Chondrocyte (in vitro differentiated cells): ENCODE data around the gene TBC1D5. TPM values are rescaled to one million over a fixed set of nuclear protein-coding genes. Genes with fewer than 3 reads are reported as not detected.

ENCODE experiments used
- DNase-seq: peaks from one replicate; pipeline ENCODE4 v3.0.0; 2021; ENCODE audit warnings: mixed read lengths, low spot score
- H3K27ac Mint-ChIP-seq: one replicate; pipeline ENCODE4 v1.8.0; 2021; ENCODE audit warnings: mild to moderate bottlenecking, moderate library complexity, mixed read lengths; ENCODE audit not compliant: unreplicated experiment
- H3K27me3 Mint-ChIP-seq: 2 replicates; pipeline ENCODE4 v1.8.0; 2021; ENCODE audit warnings: low read depth, mixed read lengths
- H3K36me3 Mint-ChIP-seq: 2 replicates; pipeline ENCODE4 v1.8.0; 2021; ENCODE audit warnings: low read depth, mixed read lengths
- H3K4me1 Mint-ChIP-seq: 2 replicates; pipeline ENCODE4 v1.8.0; 2021; ENCODE audit warnings: low read depth, mild to moderate bottlenecking, mixed read lengths
- H3K4me3 Mint-ChIP-seq: one replicate; pipeline ENCODE4 v1.8.0; 2021; ENCODE audit warnings: mild to moderate bottlenecking, moderate library complexity, mixed read lengths; ENCODE audit not compliant: unreplicated experiment
- H3K9me3 Mint-ChIP-seq: 2 replicates; pipeline ENCODE4 v1.8.0; 2021; ENCODE audit warnings: low read depth, mixed read lengths
- CTCF ChIP-seq: fragments of 200-600 bp; sonication (generic); IDR thresholded peaks from 2 replicates; pipeline ENCODE4 v1.5.0; 2021; ENCODE audit warnings: antibody characterized with exemption, mild to moderate bottlenecking, moderate library complexity
- total RNA-seq: library from RNA; stranded (reverse); gene quantifications from 3 replicates; pipeline ENCODE4 v1.2.1, GENCODE V29; 2021

The TBC1D5 gene
- total RNA-seq, 1 donor from 2014 or later, result 44.6 TPM

DNA sequence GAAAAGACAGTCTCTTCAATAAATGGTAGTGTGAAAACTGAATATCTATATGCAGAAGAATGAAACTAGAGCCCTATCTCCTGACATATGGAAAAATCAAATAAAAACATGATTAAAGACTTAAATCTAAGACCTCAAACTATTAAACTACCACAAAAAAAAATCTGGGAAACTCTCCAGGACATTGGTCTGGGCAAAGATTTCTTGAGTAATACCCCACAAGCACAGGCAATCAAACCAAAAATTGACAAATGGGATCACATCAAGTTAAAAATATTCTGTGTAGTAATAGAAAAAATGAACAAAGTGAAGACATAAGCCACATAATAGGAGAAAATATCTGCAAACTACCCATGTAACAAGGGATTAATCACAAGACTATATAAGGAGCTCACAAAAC, 286.4 kb downstream of the TBC1D5 start:
- DNase-seq, result no peak
- Mint-ChIP-seq H3K4me1 (no peaks in the 10 kb centered on the region), H3K9me3 (peaks cover 21% of the 10 kb centered on the region), H3K36me3 (peaks cover 10% of the 10 kb centered on the region), H3K27me3 (no peaks in the 10 kb centered on the region), H3K27ac (no peak overlapping the region), H3K4me3 (no peak overlapping the region)
- no peak for TF ChIP-seq CTCF

- Mint-ChIP-seq H3K4me3 (no peak overlapping the region), H3K27me3 (no peaks in the 10 kb centered on the region), H3K36me3 (no peaks in the 10 kb centered on the region), H3K27ac (no peak overlapping the region), H3K9me3 (no peaks in the 10 kb centered on the region), H3K4me1 (peaks cover 6% of the 10 kb centered on the region)
- no peak for TF ChIP-seq CTCF
- DNase-seq, result no peak
Measured at GRCh38 chr3:17444865-17445264, 297.6 kb downstream of the TBC1D5 start.

DNA sequence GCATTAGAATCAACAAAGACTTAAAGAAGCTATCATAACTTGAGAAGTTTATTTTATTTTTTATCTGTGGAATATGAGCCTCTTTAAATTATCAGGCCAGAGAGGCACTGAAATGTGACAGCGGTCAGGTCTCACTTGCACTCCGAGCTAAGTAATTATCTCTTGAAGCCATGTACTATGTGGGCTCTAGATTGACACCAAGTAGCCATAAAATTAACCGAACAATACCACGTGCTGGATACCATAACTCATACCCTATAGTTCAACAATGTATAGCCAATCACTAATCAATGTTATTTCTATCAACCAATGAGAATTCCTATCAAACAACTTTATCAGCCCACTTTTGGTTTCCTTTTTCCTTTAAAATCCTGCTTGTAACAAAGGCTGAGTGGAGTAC, 299.3 kb downstream of the TBC1D5 start:
- no peaks in the 10 kb centered on the region for H3K9me3 Mint-ChIP-seq
- no peaks in the 10 kb centered on the region for H3K36me3 Mint-ChIP-seq
- no peak for TF ChIP-seq CTCF
- H3K4me3 Mint-ChIP-seq, result no peak overlapping the region
- H3K27ac Mint-ChIP-seq, result no peak overlapping the region
- H3K4me1 Mint-ChIP-seq, result peaks cover 6% of the 10 kb centered on the region
- DNase-seq, result no peak
- no peaks in the 10 kb centered on the region for H3K27me3 Mint-ChIP-seq

- no peak for DNase-seq
Measured at GRCh38 chr3:17442332-17443049, 299.9 kb downstream of the TBC1D5 start.

DNA sequence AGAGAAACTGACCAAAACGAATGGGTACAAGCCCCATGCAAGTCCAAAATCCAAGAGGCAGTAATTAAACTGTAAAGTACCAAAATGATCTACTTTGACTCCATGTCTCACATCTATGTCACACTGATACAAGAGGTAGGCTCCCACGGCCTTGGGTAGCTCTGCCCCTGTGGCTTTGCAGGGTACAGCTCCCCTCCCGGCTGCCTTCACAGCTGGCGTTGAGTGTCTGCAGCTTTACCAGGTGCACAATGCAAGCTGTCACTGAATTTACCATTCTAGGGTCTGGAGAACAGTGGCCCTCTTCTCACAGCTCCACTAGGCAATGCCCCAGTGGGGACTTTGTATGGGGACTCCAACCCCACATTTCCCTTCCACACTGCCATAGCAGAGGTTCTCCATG, 308.6 kb downstream of the TBC1D5 start:
- TF ChIP-seq CTCF, result no peak
- no peaks in the 10 kb centered on the region for H3K36me3 Mint-ChIP-seq
- H3K4me3 Mint-ChIP-seq, result no peak overlapping the region
- H3K27me3 Mint-ChIP-seq, result no peaks in the 10 kb centered on the region
- H3K27ac Mint-ChIP-seq, result no peak overlapping the region
- H3K4me1 Mint-ChIP-seq, result peaks cover 7% of the 10 kb centered on the region
- no peak for DNase-seq
- no peaks in the 10 kb centered on the region for H3K9me3 Mint-ChIP-seq

More at GRCh38 chr3:17442332-17443049, 299.9 kb downstream of the TBC1D5 start:
- TF ChIP-seq CTCF, result no peak
- Mint-ChIP-seq H3K36me3 (no peaks in the 10 kb centered on the region), H3K4me1 (peaks cover 6% of the 10 kb centered on the region), H3K27ac (no peak overlapping the region), H3K9me3 (no peaks in the 10 kb centered on the region), H3K27me3 (no peaks in the 10 kb centered on the region), H3K4me3 (no peak overlapping the region)
